ENCODE measurements around the gene CTCFL. TPM values are rescaled to one million over a fixed set of nuclear protein-coding genes. Genes with fewer than 3 reads are reported as not detected.

The CTCFL gene
- total RNA-seq = not detected in 2 replicates

GRCh38 chr20:57524511-57525176 is at the start of gene CTCFL:
Gene CTCFL, minus strand, starts transcription at chr20:57525140. Its CDS starts 935 bp downstream, at chr20:57524205.

GRCh38 chr20:57560554-57561355 is 35.8 kb upstream of the CTCFL start, which contains the start of gene PCK1:
Gene PCK1, plus strand, starts transcription at chr20:57561110. Its CDS starts 302 bp downstream, at chr20:57561412.

Other genes with a start within 250 kb of the CTCFL start
- gene SPO11, start 195.3 kb downstream of the CTCFL start, total RNA-seq = not detected in 2 replicates
- 25.0 and 28.6 TPM in 2 replicates for gene RAE1, start 173.9 kb downstream of the CTCFL start, total RNA-seq
- gene RBM38, start 133.7 kb downstream of the CTCFL start, total RNA-seq = 7.2 and 7.3 TPM in 2 replicates
- gene PCK1, start 36.0 kb upstream of the CTCFL start, total RNA-seq = not detected in 2 replicates
- not detected in 2 replicates for gene ZBP1, start 95.3 kb upstream of the CTCFL start, total RNA-seq
- gene PMEPA1, start 184.9 kb upstream of the CTCFL start, total RNA-seq = 13.8 and 16.8 TPM in 2 replicates